ENCODE data around the gene MTA3. TPM values are rescaled to one million over a fixed set of nuclear protein-coding genes. Genes with fewer than 3 reads are reported as not detected.

Gene MTA3
- total and polyA plus RNA-seq, 11 donors, result 11.9 to 31.8 (median 23.3) TPM

DNA sequence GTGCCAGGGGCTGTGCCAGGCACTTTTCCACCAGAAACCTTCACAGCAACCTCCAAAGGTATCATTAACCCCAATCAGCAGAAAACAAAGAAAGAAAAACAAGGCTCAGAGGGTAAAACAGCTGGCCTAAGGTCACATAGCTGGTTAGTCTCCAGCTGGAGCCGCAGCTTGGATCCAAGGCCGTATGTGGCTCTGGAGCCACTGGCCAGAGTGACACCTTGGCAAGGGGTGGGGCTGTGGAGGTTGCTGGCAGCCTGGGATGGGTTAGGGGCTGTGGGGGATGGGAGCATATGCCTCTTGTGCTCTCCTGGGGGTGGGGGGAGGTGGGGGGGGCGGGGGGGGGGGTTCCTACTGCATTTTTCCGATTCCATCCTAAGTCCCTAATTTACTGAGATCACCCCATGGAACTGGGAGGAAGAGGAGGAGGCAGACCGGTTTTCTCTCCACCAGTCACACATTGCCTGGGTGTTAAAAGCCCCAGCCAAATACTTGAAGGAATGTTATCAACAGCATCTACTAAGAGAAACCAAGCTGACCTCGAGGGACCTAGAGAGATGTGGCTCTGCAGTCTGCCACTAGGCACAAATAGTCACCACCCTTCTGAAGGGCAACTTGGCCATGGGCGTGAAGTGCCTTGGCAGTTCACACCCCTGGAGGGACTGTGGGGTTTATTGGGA lies 215.9 kb downstream of the MTA3 start:
- ATAC-seq, result no peak
- TF ChIP-seq, protein P1, sequence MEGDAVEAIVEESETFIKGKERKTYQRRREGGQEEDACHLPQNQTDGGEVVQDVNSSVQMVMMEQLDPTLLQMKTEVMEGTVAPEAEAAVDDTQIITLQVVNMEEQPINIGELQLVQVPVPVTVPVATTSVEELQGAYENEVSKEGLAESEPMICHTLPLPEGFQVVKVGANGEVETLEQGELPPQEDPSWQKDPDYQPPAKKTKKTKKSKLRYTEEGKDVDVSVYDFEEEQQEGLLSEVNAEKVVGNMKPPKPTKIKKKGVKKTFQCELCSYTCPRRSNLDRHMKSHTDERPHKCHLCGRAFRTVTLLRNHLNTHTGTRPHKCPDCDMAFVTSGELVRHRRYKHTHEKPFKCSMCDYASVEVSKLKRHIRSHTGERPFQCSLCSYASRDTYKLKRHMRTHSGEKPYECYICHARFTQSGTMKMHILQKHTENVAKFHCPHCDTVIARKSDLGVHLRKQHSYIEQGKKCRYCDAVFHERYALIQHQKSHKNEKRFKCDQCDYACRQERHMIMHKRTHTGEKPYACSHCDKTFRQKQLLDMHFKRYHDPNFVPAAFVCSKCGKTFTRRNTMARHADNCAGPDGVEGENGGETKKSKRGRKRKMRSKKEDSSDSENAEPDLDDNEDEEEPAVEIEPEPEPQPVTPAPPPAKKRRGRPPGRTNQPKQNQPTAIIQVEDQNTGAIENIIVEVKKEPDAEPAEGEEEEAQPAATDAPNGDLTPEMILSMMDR (IDR thresholded peaks at IDR 0.05), result no peak
- no peak for TF ChIP-seq POLR2A (IDR thresholded peaks at IDR 0.05)
- no peak overlapping the region for H3K27ac ChIP-seq
- DNase-seq, result no peak
- no peaks in the 10 kb centered on the region for H3K9me3 ChIP-seq
- no peak overlapping the region for H3K4me3 ChIP-seq
- intact Hi-C loops (cut with DNase I), result no loop called here
- H3K4me1 ChIP-seq, result peaks cover 0 to 6% (median 0%) of the 10 kb centered on the region in 12 donors
- peaks cover 0 to 25% (median 3%) of the 10 kb centered on the region in 9 donors for H3K36me3 ChIP-seq
- WGBS, 4 donors, result 63 to 79% (median 75%) methylated on average over 6 to 7 of the region's 7 CpGs
- no peaks in the 10 kb centered on the region for H3K27me3 ChIP-seq

DNA sequence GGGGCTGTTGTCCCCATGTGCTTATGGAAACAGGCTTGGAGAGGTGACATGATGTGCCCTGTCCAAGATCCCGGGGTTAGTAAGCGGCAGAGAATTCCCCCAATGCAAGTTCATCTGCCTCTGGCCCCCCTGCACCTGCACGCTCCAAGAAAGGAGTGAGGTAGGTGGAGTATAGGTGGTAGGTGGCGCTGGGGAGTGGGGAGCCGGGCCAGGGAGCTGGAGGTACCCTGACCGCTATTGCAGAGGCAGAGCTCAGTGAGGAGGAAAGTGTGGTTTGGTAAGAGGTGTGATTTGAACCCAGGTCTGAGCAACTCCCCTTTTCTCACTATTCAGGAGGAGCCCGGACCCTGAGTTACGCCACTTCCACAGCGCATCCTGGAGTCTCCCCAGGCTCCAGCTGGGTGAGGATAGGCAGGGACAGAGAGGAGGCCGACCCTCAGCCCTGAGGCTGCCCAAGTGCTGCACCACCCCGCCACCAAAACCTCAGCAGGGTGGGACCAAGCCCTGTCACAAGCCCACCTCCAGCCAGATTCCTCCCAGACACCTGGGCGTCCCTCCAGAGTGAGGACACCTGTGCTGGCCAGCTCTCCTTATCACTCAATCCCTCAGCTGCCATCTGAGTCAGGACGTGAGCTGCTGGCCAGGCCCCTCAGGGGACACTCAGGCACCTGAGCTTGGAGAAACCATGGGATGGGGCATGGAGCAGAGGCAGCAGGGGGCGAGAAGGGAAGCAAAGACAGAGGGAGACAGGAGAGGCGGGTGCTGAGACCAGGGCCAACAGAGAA lies 218.3 kb downstream of the MTA3 start:
- Histone ChIP-seq H3K27ac (no peak overlapping the region), H3K9me3 (no peaks in the 10 kb centered on the region), H3K36me3 (peaks cover 0 to 20% (median 3%) of the 10 kb centered on the region in 9 donors), H3K27me3 (peaks cover 0 to 6% (median 0%) of the 10 kb centered on the region in 9 donors), H3K4me3 (no peak overlapping the region), H3K4me1 (peaks cover 0 to 18% (median 4%) of the 10 kb centered on the region in 12 donors)
- intact Hi-C loops (cut with DNase I), result no loop called here
- DNase-seq, result no peak
- ATAC-seq, result peak in 1 of 4 donors; percentile 17
- 83 to 91% (median 90%) methylated on average over 15 of the region's 15 CpGs for WGBS, 4 donors
- TF ChIP-seq, protein P1 (IDR thresholded peaks at IDR 0.05), result no peak
- no peak for TF ChIP-seq POLR2A (IDR thresholded peaks at IDR 0.05)

DNA sequence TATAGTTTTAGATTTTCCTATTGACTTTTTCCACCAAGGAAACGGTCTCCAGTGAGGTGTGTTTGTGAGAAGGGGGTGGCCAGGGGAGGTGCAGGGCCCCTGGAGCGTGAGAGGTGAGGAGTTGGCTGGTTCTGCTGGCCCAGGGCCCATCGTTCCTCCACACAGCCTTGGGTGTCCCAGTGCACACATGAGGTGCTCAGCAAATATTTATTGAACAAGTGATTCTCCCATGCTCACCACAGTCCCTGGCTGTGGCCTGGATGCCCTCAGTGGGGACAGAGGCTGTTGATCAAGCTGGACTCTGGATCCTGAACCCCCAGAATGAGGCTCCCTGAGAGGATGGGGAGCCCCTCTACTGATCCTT lies 219.0 kb downstream of the MTA3 start:
- peaks cover 0 to 6% (median 0%) of the 10 kb centered on the region in 9 donors for H3K27me3 ChIP-seq
- WGBS, 4 donors, result 89 to 100% (median 97%) methylated on average over 3 of the region's 3 CpGs
- no peaks in the 10 kb centered on the region for H3K9me3 ChIP-seq
- intact Hi-C loops (cut with DNase I), result no loop called here
- TF ChIP-seq, protein P1 (IDR thresholded peaks at IDR 0.05), result no peak
- DNase-seq (no peak), ATAC-seq (no peak)
- peaks cover 0 to 14% (median 0%) of the 10 kb centered on the region in 9 donors for H3K36me3 ChIP-seq
- no peak overlapping the region for H3K4me3 ChIP-seq
- peaks cover 0 to 20% (median 9%) of the 10 kb centered on the region in 12 donors for H3K4me1 ChIP-seq
- H3K27ac ChIP-seq, result no peak overlapping the region

DNA sequence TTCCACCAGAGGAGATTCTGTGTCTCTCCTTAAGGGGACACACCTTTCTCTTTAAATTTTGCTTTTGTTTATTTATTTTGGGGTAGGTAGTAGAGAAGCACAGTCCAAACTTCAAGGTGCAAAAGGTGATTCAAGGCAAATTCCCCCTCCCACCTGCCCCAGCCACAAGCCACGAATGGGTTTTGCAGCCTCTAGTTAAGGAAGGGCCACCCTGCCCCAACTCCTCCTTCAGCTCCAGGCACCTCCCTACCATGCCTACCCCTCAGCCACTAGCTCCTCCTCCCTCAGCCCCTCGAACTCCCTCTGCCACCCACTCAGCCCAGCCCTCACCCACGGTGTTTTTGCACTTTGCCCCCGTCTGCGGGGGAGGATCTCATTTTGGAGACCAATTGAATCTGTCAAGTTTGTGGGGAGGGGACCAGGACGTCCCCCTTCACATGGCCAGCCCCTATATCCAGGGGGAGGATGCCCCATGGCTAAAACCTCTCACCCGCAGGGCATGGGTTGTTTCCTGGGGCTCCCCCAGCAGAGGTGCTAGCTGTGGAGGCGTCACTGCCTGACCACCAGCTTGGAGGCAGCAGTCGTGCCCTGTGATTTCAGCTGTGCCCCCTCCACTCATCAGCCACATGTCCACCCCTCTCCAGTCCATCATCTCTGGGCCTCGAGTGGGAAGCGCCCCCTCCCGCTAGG lies 219.5 kb downstream of the MTA3 start:
- H3K4me3 ChIP-seq, result no peak overlapping the region
- ATAC-seq (no peak), DNase-seq (no peak)
- intact Hi-C loops (cut with DNase I), result no loop called here
- TF ChIP-seq, protein P1 (IDR thresholded peaks at IDR 0.05), result no peak
- TF ChIP-seq POLR2A (IDR thresholded peaks at IDR 0.05), result no peak
- 81 to 95% (median 86%) methylated on average over 9 to 12 of the region's 12 CpGs for WGBS, 4 donors
- no peak overlapping the region for H3K27ac ChIP-seq
- H3K27me3 ChIP-seq, result peaks cover 0 to 6% (median 0%) of the 10 kb centered on the region in 9 donors
- no peaks in the 10 kb centered on the region for H3K9me3 ChIP-seq
- peaks cover 0 to 8% (median 0%) of the 10 kb centered on the region in 9 donors for H3K36me3 ChIP-seq
- peaks cover 0 to 23% (median 11%) of the 10 kb centered on the region in 12 donors for H3K4me1 ChIP-seq
